CD4-positive, alpha-beta T cell (primary cell): ENCODE results near the gene AMFR. TPM values are rescaled to one million over a fixed set of nuclear protein-coding genes. Genes with fewer than 3 reads are reported as not detected.
A peak's percentile ranks its signal among the peaks of the same experiment; 100 is the strongest.

Source experiments
- ATAC-seq: fragments of 200-7000 bp; cut with Tn5 transposase; one replicate; pipeline ENCODE4 v1.10.0; 2022; ENCODE audit warnings: mild to moderate bottlenecking; ENCODE audit not compliant: poor library complexity
- CTCF ChIA-PET: fragments of 350-600 bp; sonication (Branson Sonifier 250); formaldehyde crosslinking; loops from one replicate; lab custom pipeline; 2021; ENCODE audit warnings: antibody characterized with exemption, inconsistent platforms; lab: Charles Lee
- POLR2A ChIA-PET: fragments of 350-600 bp; sonication (Branson Sonifier 250); formaldehyde crosslinking; loops from one replicate; lab custom pipeline; 2021; ENCODE audit warnings: antibody characterized with exemption, inconsistent platforms; lab: Charles Lee
- DNase-seq, 14 experiments: peaks; one replicate each; pipeline ENCODE4 v3.0.0-alpha.2; 2013 to 2020; ENCODE audit warnings: mixed read lengths in 2 of 14
- H3K27ac ChIP-seq, 2 donors: one replicate each; pipeline versions ENCODE4 v1.5.1 to v1.7.0; 2013; ENCODE audit warnings: low read length in 2 of 2, low read depth in 1 of 2, mild to moderate bottlenecking in 1 of 2
- H3K27me3 ChIP-seq, 2 experiments: 1 replicate in 1 of 2; 2 replicates in 1 of 2; pipeline versions ENCODE4 v1.6.1 to v1.7.0; 2013; ENCODE audit warnings: low read length in 2 of 2, control low read depth in 1 of 2, mild to moderate bottlenecking in 1 of 2, moderate library complexity in 1 of 2; ENCODE audit not compliant: insufficient read depth in 2 of 2, control insufficient read depth in 1 of 2
- H3K36me3 ChIP-seq: one replicate; pipeline ENCODE4 v1.6.1; 2013; ENCODE audit warnings: low read length, control low read depth; ENCODE audit not compliant: insufficient read depth
- H3K4me1 ChIP-seq: one replicate; pipeline ENCODE4 v1.6.1; 2013; ENCODE audit warnings: low read length, control low read depth; ENCODE audit not compliant: insufficient read depth
- H3K4me3 ChIP-seq: one replicate; pipeline ENCODE4 v1.5.1; 2013; ENCODE audit warnings: mild to moderate bottlenecking, low read length, moderate library complexity
- H3K9me3 ChIP-seq, 2 experiments: 1 replicate in 1 of 2; 2 replicates in 1 of 2; pipeline versions ENCODE4 v1.6.1 to v1.7.0; 2013; ENCODE audit warnings: low read length in 2 of 2, mild to moderate bottlenecking in 2 of 2, control low read depth in 1 of 2, moderate library complexity in 1 of 2; ENCODE audit not compliant: control insufficient read depth in 1 of 2, insufficient read depth in 1 of 2
- H3K27ac Mint-ChIP-seq: one replicate; pipeline ENCODE4 v1.8.0; 2020; ENCODE audit warnings: mixed read lengths
- H3K27me3 Mint-ChIP-seq: one replicate; pipeline ENCODE4 v1.8.0; 2021; ENCODE audit warnings: mixed read lengths
- H3K36me3 Mint-ChIP-seq: one replicate; pipeline ENCODE4 v1.8.0; 2021; ENCODE audit warnings: low read depth, mixed read lengths
- H3K4me1 Mint-ChIP-seq: one replicate; pipeline ENCODE4 v1.8.0; 2021; ENCODE audit warnings: low read depth, mixed read lengths
- H3K4me3 Mint-ChIP-seq: one replicate; pipeline ENCODE4 v1.8.0; 2020; ENCODE audit warnings: mild to moderate bottlenecking, mixed read lengths
- H3K9me3 Mint-ChIP-seq: one replicate; pipeline ENCODE4 v1.8.0; 2020; ENCODE audit warnings: mixed read lengths
- intact Hi-C, 2 experiments: fragments of 100-400 bp; cut with DNase I in 1 of 2; cut with micrococcal nuclease in 1 of 2; formaldehyde crosslinking; loops; one replicate each; pipeline versions ENCODE4 v1.15.1 to v1.9.0; 2023 to 2025; cut with DNase I, micrococcal nuclease
- total RNA-seq, 174 experiments: library from RNA in 2 of 174; stranded (reverse) in 2 of 174; gene quantifications; one replicate each; pipeline ENCODE4 v1.2.3 and lab custom pipeline; 2021 to 2026
- TF ChIP-seq, protein P1 (sequence below): fragments of 200-600 bp; IDR thresholded peaks from one replicate; pipeline ENCODE4 v1.8.0; 2022; ENCODE audit warnings: antibody characterized with exemption, mild to moderate bottlenecking

Gene AMFR
- total RNA-seq, 2 experiments from 2014 or later = 79.2 to 83.8 TPM

DNA sequence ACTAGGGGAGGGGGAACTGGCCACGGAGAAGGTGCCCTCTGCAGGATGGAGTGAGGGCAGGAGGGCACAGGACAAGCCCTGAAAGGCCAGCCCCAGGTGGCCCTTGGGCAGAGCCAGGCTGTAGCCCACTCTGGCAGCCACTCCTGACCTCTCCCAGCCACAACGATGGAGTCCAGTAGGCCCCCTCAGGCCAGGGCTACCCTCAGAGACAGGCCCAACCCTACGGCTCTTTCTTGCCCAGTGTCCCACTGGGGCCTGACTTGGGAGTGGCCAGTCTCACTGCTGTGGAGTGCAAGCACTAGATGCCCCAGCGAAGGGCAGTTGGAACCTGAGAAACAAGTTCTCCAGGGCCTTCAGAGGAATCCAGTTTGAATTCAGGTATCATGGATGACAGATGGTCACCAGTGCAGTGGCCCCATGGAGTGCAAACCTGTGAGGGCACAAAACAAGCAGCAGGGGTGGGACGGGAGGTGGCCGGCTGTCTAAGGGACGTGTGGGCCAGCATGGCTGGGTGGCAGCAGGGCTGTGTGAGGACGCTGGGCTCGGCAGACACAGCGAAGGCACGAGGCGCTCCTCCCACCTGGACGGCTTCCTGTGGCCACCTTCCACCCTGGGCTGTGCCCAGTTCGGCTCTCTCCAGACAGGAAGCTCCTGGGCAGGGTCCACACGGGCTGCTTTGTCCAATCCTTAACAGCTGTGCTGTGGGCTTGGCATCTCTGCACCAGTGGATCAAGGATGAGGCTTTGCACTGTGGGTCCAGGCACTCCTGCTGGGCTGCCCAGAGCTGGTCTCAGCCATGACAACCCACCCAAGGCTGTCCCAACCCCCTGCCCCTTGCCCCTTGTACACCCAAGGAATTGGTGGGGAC, 72.1 kb downstream of the AMFR start:
- no peaks in the 10 kb centered on the region for H3K36me3 ChIP-seq
- TF ChIP-seq, protein P1, sequence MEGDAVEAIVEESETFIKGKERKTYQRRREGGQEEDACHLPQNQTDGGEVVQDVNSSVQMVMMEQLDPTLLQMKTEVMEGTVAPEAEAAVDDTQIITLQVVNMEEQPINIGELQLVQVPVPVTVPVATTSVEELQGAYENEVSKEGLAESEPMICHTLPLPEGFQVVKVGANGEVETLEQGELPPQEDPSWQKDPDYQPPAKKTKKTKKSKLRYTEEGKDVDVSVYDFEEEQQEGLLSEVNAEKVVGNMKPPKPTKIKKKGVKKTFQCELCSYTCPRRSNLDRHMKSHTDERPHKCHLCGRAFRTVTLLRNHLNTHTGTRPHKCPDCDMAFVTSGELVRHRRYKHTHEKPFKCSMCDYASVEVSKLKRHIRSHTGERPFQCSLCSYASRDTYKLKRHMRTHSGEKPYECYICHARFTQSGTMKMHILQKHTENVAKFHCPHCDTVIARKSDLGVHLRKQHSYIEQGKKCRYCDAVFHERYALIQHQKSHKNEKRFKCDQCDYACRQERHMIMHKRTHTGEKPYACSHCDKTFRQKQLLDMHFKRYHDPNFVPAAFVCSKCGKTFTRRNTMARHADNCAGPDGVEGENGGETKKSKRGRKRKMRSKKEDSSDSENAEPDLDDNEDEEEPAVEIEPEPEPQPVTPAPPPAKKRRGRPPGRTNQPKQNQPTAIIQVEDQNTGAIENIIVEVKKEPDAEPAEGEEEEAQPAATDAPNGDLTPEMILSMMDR = no peak
- peaks cover 13% of the 10 kb centered on the region for H3K4me1 ChIP-seq
- no peaks in the 10 kb centered on the region for H3K36me3 Mint-ChIP-seq
- intact Hi-C loops = no loop called here
- no peak for ATAC-seq
- CTCF ChIA-PET = no interaction called here
- H3K27me3 ChIP-seq = no peaks in the 10 kb centered on the region
- DNase-seq = peak in 1 of 14 experiments; percentile 23
- no peak overlapping the region for H3K27ac ChIP-seq
- no peak overlapping the region for H3K27ac Mint-ChIP-seq
- H3K27me3 Mint-ChIP-seq = no peaks in the 10 kb centered on the region
- H3K4me3 Mint-ChIP-seq = no peak overlapping the region
- peaks cover 21% of the 10 kb centered on the region for H3K4me1 Mint-ChIP-seq
- POLR2A ChIA-PET = no interaction called here
- H3K9me3 Mint-ChIP-seq = no peaks in the 10 kb centered on the region
- H3K4me3 ChIP-seq = no peak overlapping the region
- H3K9me3 ChIP-seq = no peaks in the 10 kb centered on the region

GRCh38 chr16:56352351-56353053, 72.8 kb downstream of the AMFR start:
- no peaks in the 10 kb centered on the region for H3K27me3 ChIP-seq
- H3K27ac Mint-ChIP-seq = no peak overlapping the region
- peak in 1 of 14 experiments; percentile 25 for DNase-seq
- CTCF ChIA-PET = no interaction called here
- H3K4me1 Mint-ChIP-seq = peaks cover 18% of the 10 kb centered on the region
- no peak overlapping the region for H3K4me3 ChIP-seq
- no peaks in the 10 kb centered on the region for H3K36me3 Mint-ChIP-seq
- TF ChIP-seq, protein P1 = no peak
- intact Hi-C loops = no loop called here
- ATAC-seq = no peak
- no peaks in the 10 kb centered on the region for H3K27me3 Mint-ChIP-seq
- H3K9me3 ChIP-seq = no peaks in the 10 kb centered on the region
- H3K27ac ChIP-seq = no peak overlapping the region
- H3K9me3 Mint-ChIP-seq = no peaks in the 10 kb centered on the region
- POLR2A ChIA-PET = no interaction called here
- no peak overlapping the region for H3K4me3 Mint-ChIP-seq
- H3K36me3 ChIP-seq = no peaks in the 10 kb centered on the region
- peaks cover 10% of the 10 kb centered on the region for H3K4me1 ChIP-seq

DNA sequence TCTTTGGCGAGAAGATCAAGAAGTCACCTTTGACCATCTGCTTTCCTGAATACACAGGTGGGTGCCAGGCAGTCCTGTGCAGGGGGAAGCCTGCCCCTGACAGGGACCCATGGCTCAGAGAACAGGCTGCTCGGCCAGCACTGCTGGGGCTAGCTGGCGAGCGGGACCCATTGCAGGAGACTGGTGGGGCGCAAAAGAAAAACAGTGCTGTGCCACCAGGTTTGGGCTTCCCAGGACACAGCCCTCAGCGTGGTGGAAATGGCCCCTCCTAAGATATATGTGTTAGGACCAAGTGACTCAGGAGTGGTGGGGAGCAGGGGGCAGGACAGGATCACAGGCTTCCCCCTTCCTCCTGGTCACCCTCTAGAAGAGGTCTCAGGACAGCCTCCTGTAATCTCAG, 73.9 kb downstream of the AMFR start:
- H3K4me3 Mint-ChIP-seq = no peak overlapping the region
- Histone ChIP-seq H3K9me3 (no peaks in the 10 kb centered on the region), H3K4me3 (no peak overlapping the region), H3K36me3 (no peaks in the 10 kb centered on the region), H3K27me3 (no peaks in the 10 kb centered on the region), H3K27ac (no peak overlapping the region), H3K4me1 (peaks cover 6% of the 10 kb centered on the region)
- CTCF ChIA-PET = no interaction called here
- no peaks in the 10 kb centered on the region for H3K36me3 Mint-ChIP-seq
- ATAC-seq = no peak
- no peaks in the 10 kb centered on the region for H3K27me3 Mint-ChIP-seq
- no peaks in the 10 kb centered on the region for H3K9me3 Mint-ChIP-seq
- POLR2A ChIA-PET = no interaction called here
- H3K4me1 Mint-ChIP-seq = peaks cover 8% of the 10 kb centered on the region
- intact Hi-C loops = no loop called here
- H3K27ac Mint-ChIP-seq = no peak overlapping the region
- DNase-seq = no peak
- TF ChIP-seq, protein P1 = no peak
